HG02571 (cell line): Measurements from ENCODE around the gene KIF23.
"Not testable (repeated sequence)": the region's sequence is repeated elsewhere in the genome, so short reads cannot be mapped to it uniquely, and the experiment has no call there.

Experiments
- ATAC-seq: cut with Tn5 transposase; IDR thresholded peaks from one replicate; pipeline ENCODE4 v1.9.1; 2021; ENCODE audit warnings: mild to moderate bottlenecking, moderate library complexity; ENCODE audit not compliant: unreplicated experiment

KIF23 gene

DNA sequence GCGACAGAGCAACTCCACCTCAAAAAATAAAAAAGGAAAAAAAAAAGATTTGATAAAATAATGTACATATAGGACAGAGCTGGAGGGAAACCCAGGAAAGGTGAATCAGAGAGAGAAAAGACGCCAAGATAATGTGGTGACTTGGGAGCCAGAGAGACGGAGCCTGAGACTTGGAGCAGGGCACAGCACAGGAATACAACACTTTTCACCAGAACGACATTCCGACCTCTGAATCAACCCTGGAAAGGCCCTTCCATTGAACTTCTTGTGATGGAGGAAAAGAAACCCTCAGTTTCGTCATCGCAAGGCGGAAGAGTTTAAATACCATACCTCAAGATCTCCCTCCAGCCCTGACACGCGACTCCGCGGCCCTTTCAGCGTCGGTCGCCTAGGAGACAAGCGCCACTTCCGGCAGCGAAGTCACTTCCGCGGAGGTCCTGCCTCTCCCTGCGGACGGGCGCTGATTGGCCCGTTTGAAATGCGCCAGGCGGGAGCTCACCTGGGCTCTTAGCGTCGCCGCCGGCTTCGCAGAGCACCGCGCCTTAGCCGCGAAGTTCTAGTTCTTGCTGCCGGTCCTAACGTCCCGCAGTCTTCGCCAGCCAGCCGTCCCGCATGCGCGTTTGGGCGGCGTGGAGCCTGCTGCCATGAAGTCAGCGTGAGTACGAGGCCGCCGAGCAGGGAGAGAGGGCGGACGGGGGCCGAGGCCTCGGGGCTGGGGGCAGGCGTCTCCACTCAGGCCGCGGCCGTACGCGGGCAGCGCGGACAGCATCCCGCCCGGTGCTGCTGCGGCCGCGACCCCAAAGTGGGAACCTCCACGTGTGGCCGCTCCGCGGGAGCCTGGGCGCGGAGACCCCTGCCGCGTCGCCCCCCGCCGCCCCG, at the start of gene KIF23:
TSS of gene KIF23 (plus strand) at position 528 of the 879 bp plus-strand sequence. CDS start at position 645, 117 bp downstream.
- peak; percentile 92 for ATAC-seq

DNA sequence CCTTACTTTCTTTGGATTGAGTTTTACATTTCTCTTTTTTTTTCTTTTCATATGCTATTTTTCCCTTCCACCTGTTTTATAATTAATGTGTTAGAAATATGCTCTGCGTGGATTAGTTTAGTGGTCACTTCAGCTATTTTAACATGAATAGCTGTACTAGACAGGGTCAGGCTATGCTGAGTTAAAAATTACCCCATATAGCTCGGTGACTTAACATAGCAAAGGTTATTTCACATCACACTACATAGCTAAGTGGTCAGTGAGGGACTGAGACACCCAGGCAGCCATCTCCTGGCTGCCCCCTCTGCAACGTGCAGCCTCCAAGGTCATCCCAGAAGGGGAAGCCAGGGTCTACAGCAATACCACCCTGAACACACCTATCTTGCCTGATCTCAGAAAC, 46.9 kb upstream of the KIF23 start:
- ATAC-seq = no peak

DNA sequence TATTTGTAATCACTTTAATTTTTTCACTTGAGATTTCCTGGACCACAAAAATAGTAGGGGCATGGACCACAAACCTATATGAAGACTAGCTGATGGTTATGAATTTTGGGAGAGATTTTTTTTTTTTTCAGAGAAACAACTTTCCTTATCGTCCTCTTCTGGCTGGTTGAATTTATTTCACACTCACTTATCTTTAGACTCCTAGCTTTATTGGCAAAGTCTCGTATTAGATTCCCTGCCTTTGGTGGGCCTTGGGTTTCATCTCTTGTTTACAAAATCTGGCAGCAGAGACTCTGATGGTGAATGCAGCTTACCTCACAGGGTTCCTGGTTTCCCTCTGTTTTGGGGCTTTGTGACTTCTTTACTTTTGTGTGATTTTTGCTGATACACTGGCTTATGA, 44.5 kb upstream of the KIF23 start:
- ATAC-seq = no peak

DNA sequence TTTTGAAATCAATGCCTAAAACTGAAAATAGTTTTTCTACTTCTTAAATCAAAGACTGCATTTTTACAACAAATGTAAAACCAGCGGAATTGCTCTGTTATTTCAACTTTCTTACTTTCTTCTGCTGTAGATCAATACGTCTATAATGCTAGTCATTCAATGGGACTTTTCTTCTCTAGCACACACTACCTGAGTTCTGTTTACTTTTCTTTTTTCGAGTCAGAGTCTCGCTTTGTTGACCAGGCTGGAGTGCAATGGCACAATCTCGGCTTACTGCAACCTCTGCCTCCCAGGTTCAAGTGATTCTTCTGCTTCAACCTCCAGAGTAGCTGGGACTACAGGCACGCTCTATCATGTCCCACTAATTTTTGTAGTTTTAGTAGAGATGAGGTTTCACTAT, 40.7 kb upstream of the KIF23 start:
- ATAC-seq = no peak

DNA sequence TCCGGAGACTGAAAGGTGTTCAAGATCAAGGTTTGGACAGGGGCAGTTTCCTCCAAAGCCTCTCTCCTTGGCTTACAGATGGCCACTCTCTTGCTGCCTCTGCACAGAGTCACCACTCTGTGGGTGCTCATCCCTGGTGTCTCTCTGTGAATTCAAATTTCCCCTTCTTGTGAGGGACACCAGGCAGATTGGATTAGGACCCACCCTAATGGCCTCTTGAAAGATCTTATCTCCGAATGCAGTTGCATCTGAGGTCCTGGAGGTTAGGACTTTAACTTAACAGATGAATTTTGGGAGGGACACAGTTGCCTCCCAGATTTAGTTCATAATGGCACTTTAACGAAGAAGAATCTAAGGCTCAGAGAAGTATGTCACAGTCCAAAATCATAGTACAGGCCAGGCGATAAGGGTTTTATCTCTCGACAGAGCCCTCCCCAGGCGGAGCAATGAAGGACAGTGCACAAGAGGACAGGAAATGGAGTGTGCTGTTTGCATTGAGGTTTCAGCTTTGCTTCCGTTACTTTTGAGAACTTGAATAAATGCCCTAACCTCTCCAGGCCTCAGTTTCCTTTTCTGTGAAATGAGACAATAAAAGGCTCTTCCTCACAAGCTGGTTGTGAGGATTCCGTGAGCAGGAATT, 38.9 kb upstream of the KIF23 start:
- no peak for ATAC-seq

DNA sequence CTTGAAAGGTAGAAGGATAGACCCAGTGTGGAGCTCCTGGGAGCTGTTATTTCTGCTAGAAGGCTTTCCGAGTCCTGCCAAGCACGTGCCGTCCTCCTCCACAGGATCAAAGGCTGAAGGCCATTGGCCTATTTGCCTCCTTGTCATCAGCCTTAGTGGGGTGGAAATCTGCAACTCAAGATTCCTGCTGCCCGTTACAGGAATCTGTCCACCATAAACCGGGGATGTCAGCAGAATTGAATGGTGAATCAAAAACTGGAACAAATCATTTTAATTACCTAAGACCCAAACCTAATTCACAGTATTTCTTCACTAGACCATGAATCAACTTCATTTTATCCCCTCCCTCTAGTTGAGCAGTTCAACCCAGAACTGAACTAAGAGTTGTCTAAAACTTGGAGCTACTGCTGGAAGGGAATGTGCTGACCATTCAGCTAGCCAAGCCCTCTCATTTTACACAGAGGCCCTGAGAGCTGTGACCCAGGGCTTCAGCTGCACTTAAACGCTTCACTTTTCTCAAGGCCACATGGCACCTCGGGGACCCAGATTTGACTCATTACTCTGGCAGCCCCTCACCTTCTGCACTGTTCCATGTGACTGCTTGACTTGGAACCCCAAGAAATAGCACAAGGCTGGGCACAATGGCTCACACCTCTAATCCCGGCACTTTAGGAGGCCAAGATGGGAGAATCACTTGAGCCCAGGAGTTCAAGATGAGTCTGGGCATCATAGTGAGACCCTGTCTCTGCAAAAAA, 36.8 kb upstream of the KIF23 start:
- ATAC-seq = no peak

DNA sequence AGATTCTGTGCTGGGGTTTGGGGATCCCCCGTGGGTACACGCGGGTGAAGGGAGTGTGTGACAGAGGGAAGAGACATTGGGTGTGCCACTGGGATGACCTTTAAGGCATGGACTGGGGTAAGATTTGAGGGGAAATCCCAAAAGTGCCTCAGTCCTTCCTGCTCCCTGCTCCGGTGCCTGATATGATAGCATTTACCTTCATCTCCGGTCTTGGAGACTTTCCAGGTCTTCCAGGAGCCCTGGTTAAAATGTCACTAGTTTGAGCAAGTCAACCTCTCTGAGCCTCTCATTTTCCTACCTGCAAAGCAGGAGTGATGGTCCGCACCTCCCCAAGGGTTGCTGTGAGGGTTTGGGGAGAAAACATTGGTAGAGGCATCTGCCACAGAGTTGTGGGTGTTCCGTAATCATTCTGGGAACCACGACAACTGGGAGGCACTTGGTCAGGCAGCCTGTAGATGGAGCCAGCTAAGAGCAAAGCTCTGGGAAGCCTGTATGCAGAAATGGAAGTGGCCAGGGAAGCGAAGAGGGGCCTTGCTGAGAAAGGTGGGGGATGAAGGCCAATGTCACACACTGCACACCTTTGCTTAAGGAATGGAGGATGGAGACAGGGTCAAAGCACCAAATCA, 33.9 kb upstream of the KIF23 start:
- ATAC-seq = no peak

DNA sequence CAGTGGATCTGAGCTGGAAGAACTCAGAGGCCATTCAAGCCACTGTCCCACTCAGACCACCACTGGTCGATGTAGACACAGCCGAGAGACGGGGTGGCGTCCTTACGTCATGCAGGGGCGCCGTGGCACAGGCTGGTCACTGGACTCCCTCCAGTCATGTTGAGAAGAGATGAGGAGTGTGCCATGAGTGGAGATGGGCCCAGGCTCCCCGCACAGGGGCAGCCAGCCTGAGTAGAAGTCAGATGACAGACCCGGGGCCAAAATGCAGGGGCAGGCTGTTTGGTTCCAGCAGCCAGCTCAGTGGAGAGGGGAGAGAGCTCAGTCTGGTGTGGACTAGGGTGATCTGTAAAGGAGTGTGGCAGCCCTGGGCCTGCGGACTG, 33.4 kb upstream of the KIF23 start:
- ATAC-seq = no peak

DNA sequence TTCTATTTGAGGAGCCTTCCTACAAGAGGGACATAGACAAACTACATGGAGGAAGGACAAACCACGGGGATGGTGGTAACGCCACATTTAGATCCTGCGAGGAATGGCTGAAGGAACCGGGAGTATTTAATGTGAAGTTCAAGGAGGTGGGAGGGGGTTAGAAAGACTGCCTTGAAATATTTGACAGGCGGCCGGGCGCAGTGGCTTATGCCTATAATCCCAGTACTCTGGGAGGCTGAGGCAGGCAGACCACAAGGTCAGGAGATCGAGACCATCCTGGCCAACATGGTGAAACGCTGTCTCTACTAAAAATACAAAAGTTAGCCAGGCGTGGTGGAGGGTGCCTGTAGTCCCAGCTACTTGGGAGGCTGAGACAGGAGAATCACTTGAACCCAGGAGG, 32.0 kb upstream of the KIF23 start:
- ATAC-seq = not testable (repeated sequence)

DNA sequence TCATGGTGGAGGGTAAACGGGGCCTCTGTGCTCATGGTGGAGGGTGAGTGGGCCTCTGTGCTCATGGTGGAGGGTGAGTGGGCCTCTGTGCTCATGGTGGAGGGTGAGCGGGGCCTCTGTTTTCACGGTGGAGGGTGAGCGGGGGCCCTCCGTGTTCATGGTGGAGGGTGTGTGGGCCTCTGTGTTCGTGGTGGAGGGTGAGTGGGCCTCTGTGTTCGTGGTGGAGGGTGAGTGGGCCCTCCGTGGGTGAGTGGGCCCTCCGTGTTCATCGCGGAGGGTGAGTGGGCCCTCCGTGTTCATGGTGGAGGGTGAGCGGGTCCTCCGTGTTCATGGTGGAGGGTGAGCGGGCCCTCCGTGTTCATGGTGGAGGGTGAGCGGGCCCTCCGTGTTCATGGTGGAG, 30.1 kb upstream of the KIF23 start:
- not testable (repeated sequence) for ATAC-seq

DNA sequence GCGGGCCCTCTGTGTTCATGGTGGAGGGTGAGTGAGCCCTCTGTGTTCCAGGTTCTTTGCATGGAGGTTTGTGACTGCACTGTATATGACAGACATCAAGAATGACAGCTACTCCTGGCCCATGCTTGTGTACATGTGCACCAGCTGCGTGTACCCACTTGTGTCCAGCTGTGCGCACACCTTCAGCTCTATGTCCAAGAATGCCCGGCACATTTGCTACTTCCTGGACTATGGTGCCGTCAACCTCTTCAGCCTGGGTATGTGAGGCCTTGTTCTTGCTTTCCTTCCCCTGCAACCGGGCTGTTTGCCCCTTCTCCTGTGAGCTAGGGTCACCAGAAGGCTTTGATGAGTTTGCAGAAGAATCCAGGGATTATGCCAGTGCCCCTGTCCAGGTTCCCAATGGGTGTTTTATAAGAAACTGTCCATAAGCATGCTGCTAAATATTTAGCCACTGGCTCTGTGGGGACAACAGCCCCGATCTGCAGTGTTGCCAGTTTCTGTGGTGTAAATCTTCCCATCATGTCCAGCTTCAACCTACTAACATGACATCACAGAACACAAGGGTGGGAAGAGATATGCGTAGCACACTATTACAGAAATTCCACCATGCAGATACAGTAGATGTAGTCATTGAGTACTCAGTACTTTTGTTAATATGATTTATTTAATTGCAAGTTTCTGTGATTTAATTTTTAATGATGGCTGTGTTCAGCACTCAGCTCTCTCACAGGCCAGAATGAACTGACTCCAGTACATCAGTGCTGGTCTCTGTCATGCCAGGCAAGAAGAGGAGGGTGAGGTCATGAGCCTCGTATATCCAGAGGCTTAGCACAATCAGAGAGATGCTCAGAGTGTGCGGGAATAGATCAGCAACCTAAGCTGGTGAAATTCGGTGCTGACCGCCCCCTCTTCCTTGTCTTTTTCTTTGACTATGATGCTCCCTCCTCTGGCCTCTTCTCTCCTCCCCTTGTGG, 29.2 kb upstream of the KIF23 start:
- no peak for ATAC-seq

DNA sequence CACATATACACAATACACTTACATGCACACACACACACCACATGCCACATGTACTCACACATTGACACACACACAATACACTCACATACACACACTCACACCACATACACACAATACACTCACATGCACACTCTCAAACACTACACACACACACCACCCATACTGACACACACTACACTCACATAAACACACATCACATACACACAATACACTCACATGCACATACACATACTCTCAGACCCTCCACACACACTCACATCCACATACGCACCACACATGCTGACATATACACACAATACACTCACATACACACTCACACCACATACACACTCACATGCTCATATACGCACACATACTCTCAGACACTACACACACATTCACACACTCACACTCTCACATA, 28.3 kb upstream of the KIF23 start:
- ATAC-seq = no peak

DNA sequence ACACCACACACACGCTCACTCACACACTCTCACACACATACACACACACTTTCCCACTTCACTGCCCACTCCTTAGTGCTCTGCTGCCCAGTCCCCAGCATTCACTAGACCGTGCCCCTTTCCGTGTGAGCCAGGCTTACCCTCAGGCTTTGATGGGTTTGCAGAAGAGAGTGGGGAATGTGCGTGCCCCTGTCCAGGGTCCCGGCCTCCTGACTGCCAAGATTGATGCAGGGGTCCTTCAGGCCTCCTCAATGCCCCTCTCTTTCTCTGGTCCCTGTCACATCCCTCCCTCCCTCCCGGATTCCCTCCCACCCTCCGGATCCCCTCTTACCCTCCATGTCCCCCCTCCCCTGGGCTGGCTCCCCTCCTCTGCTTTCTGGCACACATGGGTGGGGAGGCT, 27.9 kb upstream of the KIF23 start:
- ATAC-seq = no peak

DNA sequence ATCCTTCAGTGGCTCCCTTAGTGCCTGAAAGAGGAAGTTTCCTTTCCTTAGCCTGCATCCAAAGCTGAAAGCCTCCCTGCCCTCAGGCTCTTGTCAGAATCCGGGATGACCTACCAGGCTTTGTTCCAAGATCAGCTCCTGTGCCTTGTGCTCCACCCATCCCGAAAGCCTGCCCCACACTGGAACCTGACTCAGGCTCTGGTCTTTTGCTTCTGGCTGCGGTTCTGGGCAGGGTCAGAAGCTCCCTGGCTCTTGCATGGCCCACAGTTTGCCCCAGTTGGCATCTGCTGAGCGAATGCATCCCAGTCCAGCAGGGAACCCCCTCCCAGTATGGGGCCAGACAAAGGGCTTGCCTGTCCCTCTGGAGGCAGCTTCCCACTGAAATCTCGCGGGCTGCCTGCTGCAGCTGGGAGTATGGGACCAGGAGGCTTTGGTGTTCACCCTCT, 25.9 kb upstream of the KIF23 start:
- ATAC-seq = no peak

DNA sequence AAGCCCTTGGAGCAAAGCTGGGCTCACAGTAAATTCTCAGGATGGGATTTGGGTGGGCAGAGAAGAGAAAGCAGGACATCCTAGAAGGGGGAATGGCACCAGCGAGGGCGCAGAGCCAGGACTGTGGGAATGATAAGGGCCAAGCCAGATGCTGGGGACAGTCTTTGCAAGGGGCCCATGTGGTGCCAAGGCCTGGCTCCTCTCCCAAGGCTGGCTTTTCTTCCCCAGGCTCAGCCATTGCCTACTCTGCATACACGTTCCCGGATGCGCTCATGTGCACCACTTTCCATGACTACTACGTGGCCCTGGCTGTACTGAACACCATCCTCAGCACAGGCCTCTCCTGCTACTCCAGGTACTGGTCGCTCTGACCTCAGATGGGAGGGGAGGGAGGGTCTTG, 24.7 kb upstream of the KIF23 start:
- no peak for ATAC-seq

DNA sequence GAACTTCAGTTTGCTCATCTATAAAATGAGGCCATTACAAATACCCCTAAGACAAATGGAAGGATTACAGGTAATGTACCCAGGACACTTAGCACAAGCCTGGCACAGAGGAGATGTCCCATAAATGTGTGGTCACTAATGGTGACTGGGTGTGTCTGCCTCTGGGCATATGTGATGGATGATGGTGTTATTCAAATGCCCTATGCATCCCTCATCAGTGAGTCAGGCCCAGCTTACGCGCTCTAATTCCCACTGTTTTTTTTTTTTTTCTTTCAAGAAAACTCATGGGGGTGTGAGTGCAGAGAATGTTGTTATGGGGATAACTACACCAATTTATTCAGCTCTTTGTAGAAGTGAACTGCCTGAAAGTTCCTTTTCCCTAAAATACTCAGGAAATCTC, 23.6 kb upstream of the KIF23 start:
- ATAC-seq = no peak

DNA sequence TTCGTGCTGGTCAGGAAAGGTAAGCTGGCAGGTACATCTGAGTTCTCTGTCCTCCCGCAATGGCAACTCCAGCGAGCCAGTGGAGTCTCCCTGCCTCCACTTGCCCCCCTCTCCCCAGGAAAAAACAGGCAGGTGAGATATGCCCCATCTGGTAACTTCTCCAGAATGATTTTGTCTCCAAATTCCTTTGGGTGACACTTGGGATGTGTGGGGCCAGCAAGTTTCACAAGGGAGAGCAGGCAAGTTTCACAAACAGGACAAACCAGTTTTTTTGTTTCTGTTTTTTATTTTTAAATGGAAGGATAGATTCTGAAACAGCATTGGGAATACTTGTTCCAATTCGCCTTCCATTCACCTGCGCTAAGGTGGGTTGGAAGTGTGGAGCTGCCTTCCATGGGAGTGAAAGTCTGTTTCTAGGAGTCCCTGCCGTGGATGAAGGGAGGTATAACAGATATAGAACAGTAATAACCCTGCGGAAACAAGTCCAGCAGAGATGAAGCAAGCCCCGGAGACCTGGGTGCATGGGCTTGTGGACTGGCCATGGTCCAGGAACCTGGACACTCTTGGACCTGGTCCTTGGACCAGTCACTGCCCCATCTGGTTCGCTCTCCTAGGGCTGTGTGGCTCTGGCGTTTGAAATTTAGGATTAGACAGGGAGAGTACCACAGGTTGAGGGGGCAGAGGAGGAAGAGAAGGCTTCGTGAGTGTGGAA, 22.9 kb upstream of the KIF23 start:
- ATAC-seq = no peak

DNA sequence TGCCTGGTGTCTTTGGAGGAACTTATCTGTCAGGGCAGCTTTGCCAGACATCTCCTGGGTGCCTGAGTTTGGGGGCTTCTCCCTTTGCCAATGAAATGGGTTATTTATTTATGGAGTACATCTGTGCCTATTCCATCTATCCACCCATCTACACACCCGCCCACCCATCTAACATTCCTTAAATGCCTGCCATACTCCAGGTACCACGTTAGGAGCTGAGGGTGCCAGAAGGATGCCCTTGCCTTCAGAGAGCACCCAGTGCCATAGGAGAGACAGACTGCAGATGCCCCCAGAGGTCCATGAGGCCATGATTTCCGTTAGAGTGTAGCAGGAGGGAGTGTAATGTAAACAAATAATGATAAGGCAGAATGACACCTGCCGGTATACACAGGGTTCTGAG, 21.8 kb upstream of the KIF23 start:
- no peak for ATAC-seq

DNA sequence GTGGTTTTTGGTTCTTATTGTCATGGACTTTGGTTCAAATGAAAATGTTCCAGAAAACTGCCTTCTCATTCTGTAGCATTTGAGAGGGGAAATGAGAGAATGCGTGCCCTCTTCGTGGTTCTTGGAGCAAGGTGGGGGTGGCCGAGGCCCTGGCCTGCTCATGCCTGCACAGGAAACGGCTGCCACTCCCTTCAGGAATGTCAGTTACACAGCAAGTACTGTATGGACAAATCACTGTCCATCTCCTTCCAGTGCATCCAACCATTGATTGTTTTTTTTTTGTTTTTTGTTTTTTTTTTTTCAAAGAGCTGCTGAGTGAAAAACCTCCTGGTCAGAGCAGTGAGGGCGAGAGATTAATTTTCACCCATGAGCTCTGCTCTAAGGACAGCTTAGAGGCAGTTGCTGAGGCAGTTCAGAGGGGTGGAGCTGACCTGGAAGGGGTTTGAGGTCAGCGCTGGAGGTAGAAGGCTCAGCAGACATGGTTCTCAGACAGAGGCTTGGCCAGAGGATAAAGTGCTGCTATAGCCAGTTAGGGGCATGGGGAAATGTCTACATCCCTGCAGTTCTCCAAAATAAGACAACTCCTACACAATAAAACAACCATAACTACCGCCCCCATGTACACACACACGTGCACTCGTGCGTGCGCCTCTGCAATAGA, 20.2 kb upstream of the KIF23 start:
- no peak for ATAC-seq
